ENCODE measurements around the gene GPR25. TPM values are rescaled to one million over a fixed set of nuclear protein-coding genes. Genes with fewer than 3 reads are reported as not detected.

The GPR25 gene
- total RNA-seq, 1 donor from 2014 or later: not detected

- Histone ChIP-seq H3K36me3 (ENCODE audit: control insufficient read depth in 3 of 3, insufficient read depth in 3 of 3, low read length in 3 of 3) (no peaks in the 10 kb centered on the region), H3K4me1 (ENCODE audit: control insufficient read depth in 3 of 3, insufficient read depth in 3 of 3, low read length in 3 of 3) (peaks cover 5 to 6% (median 5%) of the 10 kb centered on the region in 3 donors), H3K4me3 (ENCODE audit: low read length in 3 of 3) (no peak overlapping the region), H3K9me3 (ENCODE audit: control insufficient read depth in 3 of 3, low read length in 3 of 3) (no peaks in the 10 kb centered on the region), H3K27ac (ENCODE audit: low read depth, low read length) (no peak overlapping the region), H3K9ac (ENCODE audit: low read depth in 1 of 3, low read length in 3 of 3) (no peak overlapping the region), H3K27me3 (ENCODE audit: control insufficient read depth in 3 of 3, insufficient read depth in 3 of 3, low read length in 3 of 3) (no peaks in the 10 kb centered on the region)
Measured at GRCh38 chr1:200918006-200918405, 45.2 kb downstream of the GPR25 start.

- no peaks in the 10 kb centered on the region for H3K9me3 ChIP-seq (ENCODE audit: control insufficient read depth in 3 of 3, low read length in 3 of 3)
- H3K27me3 ChIP-seq (ENCODE audit: control insufficient read depth in 3 of 3, insufficient read depth in 3 of 3, low read length in 3 of 3): no peaks in the 10 kb centered on the region
- H3K36me3 ChIP-seq (ENCODE audit: control insufficient read depth in 3 of 3, insufficient read depth in 3 of 3, low read length in 3 of 3): no peaks in the 10 kb centered on the region
- H3K4me1 ChIP-seq (ENCODE audit: control insufficient read depth in 3 of 3, insufficient read depth in 3 of 3, low read length in 3 of 3): peaks cover 2 to 6% (median 5%) of the 10 kb centered on the region in 3 donors
- H3K9ac ChIP-seq (ENCODE audit: low read depth in 1 of 3, low read length in 3 of 3): no peak overlapping the region
- no peak overlapping the region for H3K27ac ChIP-seq (ENCODE audit: low read depth, low read length)
- no peak overlapping the region for H3K4me3 ChIP-seq (ENCODE audit: low read length in 3 of 3)
Measured at GRCh38 chr1:200919386-200919785, 46.6 kb downstream of the GPR25 start.

GRCh38 chr1:200921571-200922110 is 48.9 kb downstream of the GPR25 start:
- Histone ChIP-seq H3K27me3 (ENCODE audit: control insufficient read depth in 3 of 3, insufficient read depth in 3 of 3, low read length in 3 of 3) (no peaks in the 10 kb centered on the region), H3K9ac (ENCODE audit: low read depth in 1 of 3, low read length in 3 of 3) (no peak overlapping the region), H3K36me3 (ENCODE audit: control insufficient read depth in 3 of 3, insufficient read depth in 3 of 3, low read length in 3 of 3) (no peaks in the 10 kb centered on the region), H3K9me3 (ENCODE audit: control insufficient read depth in 3 of 3, low read length in 3 of 3) (no peaks in the 10 kb centered on the region), H3K4me1 (ENCODE audit: control insufficient read depth in 3 of 3, insufficient read depth in 3 of 3, low read length in 3 of 3) (peaks cover 2 to 6% (median 5%) of the 10 kb centered on the region in 3 donors), H3K4me3 (ENCODE audit: low read length in 3 of 3) (no peak overlapping the region), H3K27ac (ENCODE audit: low read depth, low read length) (no peak overlapping the region)

GRCh38 chr1:200922406-200922805 is 49.6 kb downstream of the GPR25 start:
- Histone ChIP-seq H3K9me3 (ENCODE audit: control insufficient read depth in 3 of 3, low read length in 3 of 3) (no peaks in the 10 kb centered on the region), H3K4me3 (ENCODE audit: low read length in 3 of 3) (no peak overlapping the region), H3K27me3 (ENCODE audit: control insufficient read depth in 3 of 3, insufficient read depth in 3 of 3, low read length in 3 of 3) (no peaks in the 10 kb centered on the region), H3K27ac (ENCODE audit: low read depth, low read length) (no peak overlapping the region), H3K9ac (ENCODE audit: low read depth in 1 of 3, low read length in 3 of 3) (no peak overlapping the region), H3K36me3 (ENCODE audit: control insufficient read depth in 3 of 3, insufficient read depth in 3 of 3, low read length in 3 of 3) (no peaks in the 10 kb centered on the region), H3K4me1 (ENCODE audit: control insufficient read depth in 3 of 3, insufficient read depth in 3 of 3, low read length in 3 of 3) (peaks cover under 1 to 2% (median 2%) of the 10 kb centered on the region in 3 donors)

- no peaks in the 10 kb centered on the region for H3K36me3 ChIP-seq (ENCODE audit: control insufficient read depth in 3 of 3, insufficient read depth in 3 of 3, low read length in 3 of 3)
- H3K4me3 ChIP-seq (ENCODE audit: low read length in 3 of 3): no peak overlapping the region
- no peaks in the 10 kb centered on the region for H3K27me3 ChIP-seq (ENCODE audit: control insufficient read depth in 3 of 3, insufficient read depth in 3 of 3, low read length in 3 of 3)
- H3K4me1 ChIP-seq (ENCODE audit: control insufficient read depth in 3 of 3, insufficient read depth in 3 of 3, low read length in 3 of 3): no peaks in the 10 kb centered on the region
- H3K27ac ChIP-seq (ENCODE audit: low read depth, low read length): no peak overlapping the region
- no peaks in the 10 kb centered on the region for H3K9me3 ChIP-seq (ENCODE audit: control insufficient read depth in 3 of 3, low read length in 3 of 3)
- no peak overlapping the region for H3K9ac ChIP-seq (ENCODE audit: low read depth in 1 of 3, low read length in 3 of 3)
Measured at GRCh38 chr1:200923601-200924000, 50.8 kb downstream of the GPR25 start.

Other genes with a start within 250 kb of the GPR25 start
- 17.7 TPM for gene DDX59, start 203.1 kb upstream of the GPR25 start, total RNA-seq
- gene CAMSAP2, start 134.1 kb upstream of the GPR25 start, total RNA-seq: 23.0 TPM
- 0.52 TPM for gene INAVA, start 21.9 kb downstream of the GPR25 start, total RNA-seq
- gene KIF21B, start 150.7 kb downstream of the GPR25 start, total RNA-seq: 1.0 TPM
- 43.3 TPM for gene CACNA1S, start 239.4 kb downstream of the GPR25 start, total RNA-seq